ENCODE data around the gene PRMT5.
A peak's percentile ranks its signal among the peaks of the same experiment; 100 is the strongest.

Gene PRMT5

GRCh38 chr14:22872833-22873520 lies 56.2 kb downstream of the PRMT5 start:
- Histone ChIP-seq H3K9ac (ENCODE audit: low read depth, low read length, poor library complexity, severe bottlenecking) (peak overlapping the region; percentile 81), H4K20me1 (ENCODE audit: insufficient read depth, low read length, poor library complexity, severe bottlenecking) (no peaks in the 10 kb centered on the region), H3K4me2 (ENCODE audit: low read depth, low read length, poor library complexity, severe bottlenecking) (peak overlapping the region; percentile 69), H3K36me3 (ENCODE audit: insufficient read depth, low read length) (peaks cover 14% of the 10 kb centered on the region; the same call in 1 of the 2 replicates), H3K79me2 (ENCODE audit: insufficient read depth, low read length) (peaks cover 3% of the 10 kb centered on the region; the same call in 1 of the 2 replicates), H3K9me3 (ENCODE audit: insufficient read depth, low read depth, low read length) (no peaks in the 10 kb centered on the region), H3K27me3 (ENCODE audit: insufficient read depth, low read length, poor library complexity, severe bottlenecking) (no peaks in the 10 kb centered on the region), H3K4me1 (ENCODE audit: insufficient read depth, low read length, poor library complexity, severe bottlenecking) (peaks cover 13% of the 10 kb centered on the region), H3K4me3 (ENCODE audit: low read length, poor library complexity, severe bottlenecking) (peak overlapping the region; percentile 83), H2AFZ (ENCODE audit: low read length) (no peak overlapping the region), H3K9me2 (replicated peaks; ENCODE audit: low read depth, low read length) (no peaks in the 10 kb centered on the region), H3F3A (ENCODE audit: low read depth) (peaks cover 4% of the 10 kb centered on the region; the same call in 1 of the 2 replicates)
- TF ChIP-seq CTCF (conservative IDR thresholded peaks at IDR 0.05; ENCODE audit: low read length) (peak; percentile 16; the same call in 1 of the 2 replicates), EZH2phosphoT487 (IDR thresholded peaks at IDR 0.05; ENCODE audit: borderline replicate concordance) (no peak)

- Histone ChIP-seq H3F3A (ENCODE audit: low read depth) (peaks cover 4% of the 10 kb centered on the region; the same call in 1 of the 2 replicates), H3K4me1 (ENCODE audit: insufficient read depth, low read length, poor library complexity, severe bottlenecking) (peaks cover 13% of the 10 kb centered on the region), H2AFZ (ENCODE audit: low read length) (peak overlapping the region; percentile 83), H3K4me3 (ENCODE audit: low read length, poor library complexity, severe bottlenecking) (peak overlapping the region; percentile 83), H3K9ac (ENCODE audit: low read depth, low read length, poor library complexity, severe bottlenecking) (peak overlapping the region; percentile 81), H3K4me2 (ENCODE audit: low read depth, low read length, poor library complexity, severe bottlenecking) (peak overlapping the region; percentile 69), H3K27me3 (ENCODE audit: insufficient read depth, low read length, poor library complexity, severe bottlenecking) (no peaks in the 10 kb centered on the region), H3K36me3 (ENCODE audit: insufficient read depth, low read length) (peaks cover 10% of the 10 kb centered on the region; the same call in 1 of the 2 replicates), H3K9me2 (replicated peaks; ENCODE audit: low read depth, low read length) (no peaks in the 10 kb centered on the region), H4K20me1 (ENCODE audit: insufficient read depth, low read length, poor library complexity, severe bottlenecking) (no peaks in the 10 kb centered on the region), H3K79me2 (ENCODE audit: insufficient read depth, low read length) (peaks cover 3% of the 10 kb centered on the region; the same call in 1 of the 2 replicates), H3K9me3 (ENCODE audit: insufficient read depth, low read depth, low read length) (no peaks in the 10 kb centered on the region)
- TF ChIP-seq EZH2phosphoT487 (IDR thresholded peaks at IDR 0.05; ENCODE audit: borderline replicate concordance) (no peak), CTCF (conservative IDR thresholded peaks at IDR 0.05; ENCODE audit: low read length) (peak; percentile 97)
These were observed 56.9 kb downstream of the PRMT5 start for GRCh38 chr14:22872033-22872832.

- Histone ChIP-seq H3K9ac (ENCODE audit: low read depth, low read length, poor library complexity, severe bottlenecking) (peak within 1 kb of the TSS; percentile 81), H2AFZ (ENCODE audit: low read length) (peak within 1 kb of the TSS; percentile 83), H3K9me3 (ENCODE audit: insufficient read depth, low read depth, low read length) (no peaks in the 10 kb centered on the region), H3K27me3 (ENCODE audit: insufficient read depth, low read length, poor library complexity, severe bottlenecking) (no peaks in the 10 kb centered on the region), H4K20me1 (ENCODE audit: insufficient read depth, low read length, poor library complexity, severe bottlenecking) (no peaks in the 10 kb centered on the region), H3K9me2 (replicated peaks; ENCODE audit: low read depth, low read length) (no peaks in the 10 kb centered on the region), H3K36me3 (ENCODE audit: insufficient read depth, low read length) (peaks cover 8% of the 10 kb centered on the region; the same call in 1 of the 2 replicates), H3K4me2 (ENCODE audit: low read depth, low read length, poor library complexity, severe bottlenecking) (peak within 1 kb of the TSS; percentile 69), H3K79me2 (ENCODE audit: insufficient read depth, low read length) (peaks cover 3% of the 10 kb centered on the region; the same call in 1 of the 2 replicates), H3K4me3 (ENCODE audit: low read length, poor library complexity, severe bottlenecking) (peak within 1 kb of the TSS; percentile 83), H3K4me1 (ENCODE audit: insufficient read depth, low read length, poor library complexity, severe bottlenecking) (peaks cover 14% of the 10 kb centered on the region), H3F3A (ENCODE audit: low read depth) (peaks cover 4% of the 10 kb centered on the region; the same call in 1 of the 2 replicates)
- TF ChIP-seq EZH2phosphoT487 (IDR thresholded peaks at IDR 0.05; ENCODE audit: borderline replicate concordance) (no peak), CTCF (conservative IDR thresholded peaks at IDR 0.05; ENCODE audit: low read length) (no peak)
These were observed 57.7 kb downstream of the PRMT5 start, which contains the start of gene LRP10 for GRCh38 chr14:22871224-22872032. LRP10 (plus strand) TSS chr14:22871740; CDS start chr14:22872304, 564 bp downstream.
